HEK293 (cell line): ENCODE results near the gene PRXL2C.

Source experiments
- CTCF ChIA-PET: fragments of 350-600 bp; formaldehyde crosslinking; extraction: SDS; loops from one replicate; lab custom pipeline; 2021; ENCODE audit warnings: antibody characterized with exemption; lab: Yijun Ruan, JAX
- POLR2A ChIA-PET: fragments of 300-600 bp; formaldehyde crosslinking; extraction: SDS; loops from one replicate; lab custom pipeline; 2020; ENCODE audit warnings: antibody characterized with exemption, inconsistent platforms; lab: Yijun Ruan, JAX
- H3K27ac ChIP-seq: fragments of 200-500 bp; sonication (Bioruptor generic); 2 replicates; pipeline ENCODE4 v1.5.1; 2014; ENCODE audit warnings: low read depth, low read length, control low read depth, inconsistent platforms; ENCODE audit errors: extremely low read depth
- H3K36me3 ChIP-seq, 2 experiments: fragments of 200-500 bp in 1 of 2; sonication (Bioruptor generic) in 1 of 2; 1 replicate in 1 of 2; 2 replicates in 1 of 2; pipeline ENCODE4 v1.5.1; 2014 to 2017; ENCODE audit warnings: inconsistent platforms in 2 of 2, low read length in 2 of 2; ENCODE audit not compliant: control insufficient read depth in 2 of 2, insufficient read depth in 1 of 2
- H3K4me1 ChIP-seq: fragments of 200-500 bp; sonication (Bioruptor generic); 2 replicates; pipeline ENCODE4 v1.5.1; 2014; ENCODE audit warnings: mild to moderate bottlenecking, low read length, inconsistent platforms; ENCODE audit not compliant: control insufficient read depth, insufficient read depth
- H3K4me3 ChIP-seq: 2 replicates; pipeline ENCODE4 v1.5.1; 2011; ENCODE audit warnings: low read depth, mild to moderate bottlenecking, control low read depth, low read length, moderate library complexity
- H3K9me3 ChIP-seq: fragments of 200-500 bp; sonication (Bioruptor generic); 2 replicates; pipeline ENCODE4 v1.5.1; 2014; ENCODE audit warnings: low read depth, low read length, inconsistent platforms; ENCODE audit not compliant: control insufficient read depth, insufficient read depth
- BCL11A ChIP-seq: fragments of 450-650 bp; formaldehyde crosslinking; IDR thresholded peaks from 2 replicates; pipeline ENCODE4 v1.5.1; 2016; ENCODE audit warnings: low read depth, missing biosample characterization, missing genetic modification characterization
- EGR2 ChIP-seq: fragments of 450-650 bp; formaldehyde crosslinking; IDR thresholded peaks from 2 replicates; pipeline ENCODE4 v1.5.1; 2016; ENCODE audit warnings: low read depth, missing biosample characterization, missing genetic modification characterization
- HOXA7 ChIP-seq: sonication (generic); formaldehyde crosslinking; IDR thresholded peaks from 2 replicates; pipeline ENCODE4 v1.8.1; 2022; ENCODE audit warnings: missing genetic modification reagents, borderline replicate concordance
- KLF17 ChIP-seq: fragments of 450-650 bp; formaldehyde crosslinking; IDR thresholded peaks from 2 replicates; pipeline ENCODE4 v1.5.1; 2016; ENCODE audit warnings: missing biosample characterization, missing genetic modification characterization
- KLF8 ChIP-seq: fragments of 450-650 bp; formaldehyde crosslinking; IDR thresholded peaks from 2 replicates; pipeline ENCODE4 v1.5.1; 2016; ENCODE audit warnings: missing biosample characterization, missing genetic modification characterization
- PRDM10 ChIP-seq: fragments of 450-650 bp; formaldehyde crosslinking; IDR thresholded peaks from 2 replicates; pipeline ENCODE4 v1.5.1; 2016; ENCODE audit warnings: missing biosample characterization, missing genetic modification characterization
- ZBTB10 ChIP-seq: fragments of 450-650 bp; formaldehyde crosslinking; IDR thresholded peaks from 2 replicates; pipeline ENCODE4 v1.5.1; 2016; ENCODE audit warnings: missing biosample characterization, missing genetic modification characterization
- ZBTB11 ChIP-seq: fragments of 450-650 bp; formaldehyde crosslinking; conservative IDR thresholded peaks from 2 replicates; pipeline ENCODE4 v1.5.1; 2016; ENCODE audit warnings: low read depth, missing biosample characterization, missing genetic modification characterization
- ZBTB17 ChIP-seq: fragments of 450-650 bp; formaldehyde crosslinking; IDR thresholded peaks from 2 replicates; pipeline ENCODE4 v1.5.1; 2016; ENCODE audit warnings: missing biosample characterization, missing genetic modification characterization
- ZBTB26 ChIP-seq: fragments of 450-650 bp; formaldehyde crosslinking; optimal IDR thresholded peaks from 2 replicates; pipeline ENCODE3; 2016; ENCODE audit warnings: missing biosample characterization, mild to moderate bottlenecking, missing genetic modification characterization
- ZEB2 ChIP-seq: fragments of 450-650 bp; formaldehyde crosslinking; IDR thresholded peaks from 2 replicates; pipeline ENCODE4 v1.5.1; 2016; ENCODE audit warnings: missing biosample characterization, missing genetic modification characterization
- ZFHX2 ChIP-seq: fragments of 450-650 bp; formaldehyde crosslinking; conservative IDR thresholded peaks from 2 replicates; pipeline ENCODE4 v1.5.1; 2016; ENCODE audit warnings: missing biosample characterization, missing genetic modification characterization
- ZNF18 ChIP-seq: fragments of 450-650 bp; formaldehyde crosslinking; IDR thresholded peaks from 2 replicates; pipeline ENCODE4 v1.5.1; 2016; ENCODE audit warnings: missing biosample characterization, missing genetic modification characterization
- ZNF202 ChIP-seq: fragments of 450-650 bp; formaldehyde crosslinking; IDR thresholded peaks from 2 replicates; pipeline ENCODE4 v1.5.1; 2016; ENCODE audit warnings: missing biosample characterization, missing genetic modification characterization, borderline replicate concordance
- ZNF335 ChIP-seq: fragments of 450-650 bp; formaldehyde crosslinking; conservative IDR thresholded peaks from 2 replicates; pipeline ENCODE4 v1.5.1; 2016; ENCODE audit warnings: missing biosample characterization, missing genetic modification characterization
- ZNF341 ChIP-seq: fragments of 450-650 bp; formaldehyde crosslinking; IDR thresholded peaks from 2 replicates; pipeline ENCODE4; 2016; ENCODE audit warnings: low read depth, missing biosample characterization, missing genetic modification characterization
- ZNF416 ChIP-seq: fragments of 450-650 bp; formaldehyde crosslinking; IDR thresholded peaks from 2 replicates; pipeline ENCODE4 v1.5.1; 2016; ENCODE audit warnings: missing biosample characterization, missing genetic modification characterization
- ZNF48 ChIP-seq: fragments of 450-650 bp; formaldehyde crosslinking; IDR thresholded peaks from 2 replicates; pipeline ENCODE4 v1.5.1; 2016; ENCODE audit warnings: missing biosample characterization, missing genetic modification characterization
- ZNF580 ChIP-seq: fragments of 450-650 bp; formaldehyde crosslinking; IDR thresholded peaks from 2 replicates; pipeline ENCODE4 v1.5.1; 2016; ENCODE audit warnings: missing biosample characterization, missing genetic modification characterization
- ZSCAN5A ChIP-seq: fragments of 450-650 bp; formaldehyde crosslinking; IDR thresholded peaks from 2 replicates; pipeline ENCODE4 v1.5.1; 2016; ENCODE audit warnings: missing biosample characterization, missing genetic modification characterization

PRXL2C gene

GRCh38 chr9:96654450-96655197 lies 493 bp downstream of the PRXL2C start:
- Histone ChIP-seq H3K9me3 (no peaks in the 10 kb centered on the region), H3K36me3 (peaks cover 7 to 22% of the 10 kb centered on the region in 2 experiments), H3K4me3 (peak overlapping the region; percentile 66), H3K4me1 (no peaks in the 10 kb centered on the region), H3K27ac (peak overlapping the region; percentile 89)
- POLR2A ChIA-PET: no interaction called here
- CTCF ChIA-PET: interaction anchor here (0.7 kb wide), 1 partner anchor 12 kb away, joined by 3 read pairs; no protein-coding TSS in a partner anchor
- TF ChIP-seq ZNF202 (tag by site-specific recombination) (no peak), ZNF416 (tag by site-specific recombination) (no peak), ZBTB11 (tag by site-specific recombination) (0 out of 2 replicates have a peak, but pooled peaks have one; percentile 22), ZNF580 (no peak), BCL11A (tag by site-specific recombination) (no peak), ZNF341 (tag by site-specific recombination) (peak; percentile 57; the same call in 1 of the 2 replicates), PRDM10 (tag by site-specific recombination) (0 out of 2 replicates have a peak, but pooled peaks have one; percentile 18), ZBTB26 (peak; percentile 71), ZNF18 (no peak), ZEB2 (tag by site-specific recombination) (0 out of 2 replicates have a peak, but pooled peaks have one; percentile 33), ZBTB10 (no peak), EGR2 (tag by site-specific recombination) (peak; percentile 47; the same call in 1 of the 2 replicates), ZSCAN5A (no peak), ZFHX2 (peak; percentile 88), HOXA7 (CRISPR knock-in tag) (0 out of 2 replicates have a peak, but pooled peaks have one; percentile 18), ZNF48 (no peak), ZBTB17 (peak; percentile 71), KLF8 (tag by site-specific recombination) (peak; percentile 77), ZNF335 (tag by site-specific recombination) (peak; percentile 68), KLF17 (tag by site-specific recombination) (0 out of 2 replicates have a peak, but pooled peaks have one; percentile 49)
